Right atrium auricular region (tissue), 2 donors: ENCODE results near the gene ANKS4B. TPM values are rescaled to one million over a fixed set of nuclear protein-coding genes. Genes with fewer than 3 reads are reported as not detected.
A peak's percentile ranks its signal among the peaks of the same experiment; 100 is the strongest.

ENCODE experiments used
- DNase-seq: peaks from one replicate; pipeline ENCODE4 v3.0.0-alpha.2; 2019; ENCODE audit warnings: low spot score
- H3K27ac ChIP-seq, 2 donors: fragments of 200-600 bp; sonication (generic); 1 replicate in 1 of 2; 2 replicates in 1 of 2; pipeline ENCODE4 v1.5.1; 2016 to 2019
- H3K27me3 ChIP-seq, 2 donors: fragments of 200-600 bp; sonication (generic); one replicate each; pipeline versions ENCODE4 v1.5.1 to v1.6.0; 2017 to 2019
- H3K36me3 ChIP-seq: fragments of 200-600 bp; sonication (generic); one replicate; pipeline ENCODE4 v1.5.1; 2016
- H3K4me1 ChIP-seq, 2 donors: fragments of 200-600 bp; sonication (generic); one replicate each; pipeline versions ENCODE4 v1.5.1 to v1.6.0; 2017 to 2019
- H3K4me3 ChIP-seq, 2 donors: fragments of 200-600 bp; sonication (generic); 1 replicate in 1 of 2; 2 replicates in 1 of 2; pipeline ENCODE4 v1.5.1; 2017 to 2019; ENCODE audit warnings: mild to moderate bottlenecking in 1 of 2, moderate library complexity in 1 of 2
- H3K9me3 ChIP-seq, 2 donors: fragments of 200-600 bp; sonication (generic); one replicate each; pipeline ENCODE4 v1.5.1; 2019
- CTCF ChIP-seq, 2 donors: fragments of 200-600 bp; sonication (generic); IDR thresholded peaks; one replicate each; pipeline ENCODE4 v1.5.1; 2019; ENCODE audit warnings: antibody characterized with exemption in 2 of 2
- total RNA-seq, 2 donors: library from RNA; depleted of rRNA; stranded (reverse); fragments of >200 nt; gene quantifications; one replicate each; pipeline ENCODE4 v1.1.0, GENCODE V29; 2016

ANKS4B gene
- total RNA-seq, 2 donors from 2014 or later, result not detected

DNA sequence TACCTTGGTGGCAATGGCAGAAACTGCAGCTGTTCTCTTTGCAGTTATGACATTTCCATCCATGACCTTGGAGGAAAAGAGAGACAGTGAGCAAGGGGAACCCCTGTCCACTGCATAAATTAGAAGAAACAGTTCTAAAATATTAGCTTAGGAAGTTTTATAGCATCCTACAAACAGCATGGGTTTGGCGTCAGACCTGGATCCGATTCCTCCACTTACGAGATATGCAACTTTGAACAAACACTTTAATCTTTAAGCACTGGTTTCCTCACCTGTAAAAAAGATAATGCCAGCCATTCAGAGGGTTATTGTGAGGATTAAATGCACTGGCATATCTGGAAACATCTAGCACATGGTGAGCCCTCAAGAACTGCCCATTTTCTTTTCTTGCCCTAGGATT is 42.0 kb downstream of the ANKS4B start:
- DNase-seq, result no peak
- Histone ChIP-seq H3K36me3 (no peaks in the 10 kb centered on the region), H3K4me1 (peaks cover 0 to 17% of the 10 kb centered on the region in 2 donors), H3K27ac (peak overlapping the region in 1 of 2 donors; percentile 2), H3K9me3 (no peaks in the 10 kb centered on the region), H3K4me3 (no peak overlapping the region), H3K27me3 (no peaks in the 10 kb centered on the region)
- no peak for TF ChIP-seq CTCF (IDR thresholded peaks at IDR 0.05)

DNA sequence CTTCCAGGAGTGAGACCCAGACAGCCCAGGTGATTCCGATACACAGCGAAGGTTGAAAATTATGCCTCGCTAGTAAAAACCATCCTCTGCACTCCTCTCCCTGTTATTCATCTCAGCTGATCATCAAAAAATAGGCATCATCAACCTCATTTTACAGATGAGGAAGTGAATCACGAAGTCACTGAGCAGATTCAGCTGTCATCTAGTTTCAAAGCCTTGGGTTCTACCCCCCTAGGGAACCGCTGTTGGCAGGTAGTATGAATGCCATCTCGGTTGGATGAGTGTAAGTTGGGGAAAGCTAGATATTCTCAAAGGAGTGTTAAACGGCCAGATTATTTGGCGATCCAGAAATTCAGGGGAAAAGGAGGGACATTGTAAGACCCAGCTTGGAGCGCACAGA is 42.6 kb downstream of the ANKS4B start:
- Histone ChIP-seq H3K36me3 (no peaks in the 10 kb centered on the region), H3K27ac (peak overlapping the region in 1 of 2 donors; percentile 2), H3K4me1 (peaks cover 0 to 17% of the 10 kb centered on the region in 2 donors), H3K4me3 (no peak overlapping the region), H3K27me3 (no peaks in the 10 kb centered on the region), H3K9me3 (no peaks in the 10 kb centered on the region)
- DNase-seq, result no peak
- TF ChIP-seq CTCF (IDR thresholded peaks at IDR 0.05), result no peak

- peak overlapping the region; percentile 52 to 60 for H3K4me3 ChIP-seq
- no peak for TF ChIP-seq CTCF (IDR thresholded peaks at IDR 0.05)
- peaks cover 0 to 17% of the 10 kb centered on the region in 2 donors for H3K4me1 ChIP-seq
- no peaks in the 10 kb centered on the region for H3K27me3 ChIP-seq
- no peaks in the 10 kb centered on the region for H3K9me3 ChIP-seq
- H3K36me3 ChIP-seq, result no peaks in the 10 kb centered on the region
- DNase-seq, result no peak
- peak overlapping the region; percentile 81 to 87 for H3K27ac ChIP-seq
Observed at GRCh38 chr16:21277045-21277926, 43.8 kb downstream of the ANKS4B start.

- no peak for DNase-seq
- H3K4me3 ChIP-seq, result peak within 1 kb of the TSS; percentile 52 to 60
- H3K27me3 ChIP-seq, result no peaks in the 10 kb centered on the region
- peaks cover 0 to 17% of the 10 kb centered on the region in 2 donors for H3K4me1 ChIP-seq
- peak; percentile 69 to 92 for TF ChIP-seq CTCF (IDR thresholded peaks at IDR 0.05)
- no peaks in the 10 kb centered on the region for H3K9me3 ChIP-seq
- H3K36me3 ChIP-seq, result no peaks in the 10 kb centered on the region
- peak within 1 kb of the TSS; percentile 81 to 87 for H3K27ac ChIP-seq
Observed at GRCh38 chr16:21277927-21278706, 44.6 kb downstream of the ANKS4B start, which contains the start of gene CRYM. CRYM (minus strand) TSS chr16:21278290; CDS start chr16:21278251, 39 bp downstream.

DNA sequence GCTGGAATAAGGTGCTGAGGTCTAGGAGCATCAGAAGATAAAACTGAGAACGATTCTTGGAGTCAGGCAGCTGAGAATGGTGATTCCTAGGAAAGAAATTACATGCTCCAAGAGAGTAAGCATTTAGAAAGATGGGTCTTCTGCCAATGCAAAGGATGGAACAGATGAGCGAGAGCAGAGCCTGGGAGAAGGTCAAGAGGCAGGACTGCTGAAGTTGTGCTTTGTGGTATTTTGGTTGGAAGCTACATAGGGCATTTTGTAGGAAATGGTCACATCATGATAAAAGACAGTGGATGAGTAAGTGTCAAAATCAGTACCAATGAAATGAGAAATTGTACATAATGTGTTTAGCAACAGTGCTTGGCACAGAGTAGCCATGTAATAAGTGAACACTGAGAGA is 46.0 kb downstream of the ANKS4B start:
- no peak for DNase-seq
- Histone ChIP-seq H3K36me3 (no peaks in the 10 kb centered on the region), H3K4me3 (no peak overlapping the region), H3K9me3 (no peaks in the 10 kb centered on the region), H3K4me1 (peaks cover 0 to 17% of the 10 kb centered on the region in 2 donors), H3K27me3 (no peaks in the 10 kb centered on the region), H3K27ac (peak overlapping the region in 1 of 2 donors; percentile 81)
- no peak for TF ChIP-seq CTCF (IDR thresholded peaks at IDR 0.05)
